Pulmonary artery endothelial cell (primary cell): ENCODE data around the gene SMIM5. TPM values are rescaled to one million over a fixed set of nuclear protein-coding genes. Genes with fewer than 3 reads are reported as not detected.

Source experiments
- DNase-seq: peaks from one replicate; pipeline ENCODE4 v3.0.0-alpha.2; 2011; ENCODE audit warnings: low read depth, low spot score
- total RNA-seq: library from RNA; depleted of rRNA; stranded (reverse); fragments of >200 nt; gene quantifications from 2 replicates; pipeline ENCODE4 v1.2.3, GENCODE V29; 2014

Gene SMIM5
- total RNA-seq, 1 donor from 2014 or later: not detected

DNA sequence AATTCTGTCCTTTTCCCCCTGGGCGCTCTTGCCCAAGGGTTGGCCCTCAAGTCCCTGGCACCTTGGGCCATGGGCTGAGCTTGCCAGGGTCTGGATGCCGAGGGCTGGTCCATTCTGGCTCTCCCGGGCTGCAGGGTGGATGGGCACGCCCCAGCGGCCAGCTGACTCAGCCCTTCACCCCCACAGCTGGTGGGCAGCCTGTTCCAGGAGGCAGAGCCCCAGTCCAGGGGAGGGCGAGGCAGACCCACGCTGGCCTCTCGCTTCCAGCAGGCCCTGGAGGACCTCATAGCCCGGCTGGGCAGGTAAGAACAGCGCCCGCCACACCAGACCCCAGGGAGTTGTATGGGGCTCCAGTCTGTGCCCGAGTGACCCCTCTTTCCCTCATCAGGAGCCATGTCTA, 30.6 kb upstream of the SMIM5 start:
- no peak for DNase-seq

DNA sequence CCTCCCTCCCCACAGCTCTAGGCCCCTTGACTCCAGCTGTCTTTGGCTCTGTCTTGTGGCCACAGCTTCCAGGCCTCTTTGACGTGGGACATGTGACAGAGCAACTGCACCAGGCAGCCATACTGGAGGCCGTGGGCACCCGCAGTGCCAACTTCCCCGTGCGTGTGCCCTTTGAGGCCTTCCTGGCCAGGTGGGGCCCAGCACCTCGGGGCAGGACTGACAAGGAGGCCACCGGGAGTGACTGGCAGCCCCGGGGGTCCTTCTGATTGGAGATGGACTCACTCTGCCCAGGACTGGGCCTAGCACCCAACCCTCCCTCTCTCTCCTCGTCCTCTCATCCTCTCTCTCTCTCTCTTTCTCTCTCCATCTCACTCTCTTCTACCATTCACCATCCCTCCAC, 30.1 kb upstream of the SMIM5 start:
- no peak for DNase-seq

DNA sequence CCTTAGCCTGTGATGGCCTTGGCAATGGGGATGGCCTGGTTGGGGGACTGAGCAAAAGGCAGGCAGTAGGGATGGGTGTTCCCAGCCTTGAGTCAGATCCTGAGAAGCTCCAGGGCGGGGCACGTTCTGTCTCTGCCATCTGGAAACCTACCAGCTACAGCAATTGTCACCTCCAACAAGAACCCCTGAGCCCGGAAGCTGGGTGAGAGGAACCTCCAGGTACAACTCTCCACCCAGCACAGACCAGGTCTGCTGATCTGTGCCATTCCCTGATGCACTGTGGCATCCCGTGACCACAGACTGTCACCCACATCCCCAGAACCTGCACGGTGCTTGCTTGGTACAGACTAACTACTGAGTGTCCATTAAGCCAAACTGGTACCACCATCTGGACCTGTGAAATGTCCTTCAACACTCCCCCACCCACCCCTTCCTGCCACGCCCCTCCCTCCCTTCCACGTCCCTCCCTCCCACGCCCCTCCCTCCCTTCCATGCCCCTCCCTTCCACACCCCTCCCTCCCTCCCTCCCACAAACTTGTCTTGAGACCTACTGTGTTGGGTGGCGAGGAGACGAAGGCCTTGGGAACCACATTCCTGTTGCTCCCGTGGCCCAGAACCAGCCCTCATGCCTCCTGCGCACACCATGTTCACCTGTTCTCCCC, 29.1 kb upstream of the SMIM5 start:
- no peak for DNase-seq

DNA sequence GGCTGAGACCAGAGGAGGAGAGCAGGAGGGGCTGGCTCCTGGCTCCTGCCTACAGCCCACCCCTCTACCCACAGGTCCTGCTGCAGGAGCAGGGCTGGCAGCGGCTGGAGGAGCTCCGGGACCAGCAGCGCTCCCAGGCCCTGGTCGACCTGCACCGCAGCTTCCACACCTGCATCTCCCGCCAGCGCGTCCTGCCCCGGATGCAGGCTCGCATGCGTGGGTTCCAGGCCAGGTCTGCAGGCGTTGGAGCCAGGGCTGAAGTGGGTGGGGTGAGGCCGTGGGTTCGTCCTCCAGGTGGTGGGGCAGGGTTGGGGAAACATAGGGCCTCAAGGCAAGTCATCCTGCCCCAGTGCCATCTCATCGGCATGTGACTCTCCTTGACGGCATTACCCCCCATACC, 27.4 kb upstream of the SMIM5 start:
- no peak for DNase-seq

DNA sequence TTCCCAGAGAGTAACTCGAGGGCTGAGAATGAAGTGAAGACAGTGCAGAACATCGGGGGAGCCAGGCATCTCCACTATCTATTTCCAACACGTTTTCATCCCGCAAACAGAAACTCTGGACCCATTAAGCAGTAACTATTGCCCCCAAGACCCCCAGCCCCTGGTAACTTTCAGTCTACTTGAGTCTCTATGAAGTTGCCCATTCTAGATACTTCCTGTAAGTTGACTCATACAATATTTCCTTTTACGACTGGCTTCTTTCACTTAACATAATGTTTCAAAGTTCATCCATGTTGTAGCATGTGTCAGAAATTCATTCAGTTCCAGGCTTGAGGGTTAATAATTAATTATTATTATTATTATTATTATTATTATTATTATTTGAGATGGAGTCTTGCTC, 26.1 kb upstream of the SMIM5 start:
- no peak for DNase-seq

DNA sequence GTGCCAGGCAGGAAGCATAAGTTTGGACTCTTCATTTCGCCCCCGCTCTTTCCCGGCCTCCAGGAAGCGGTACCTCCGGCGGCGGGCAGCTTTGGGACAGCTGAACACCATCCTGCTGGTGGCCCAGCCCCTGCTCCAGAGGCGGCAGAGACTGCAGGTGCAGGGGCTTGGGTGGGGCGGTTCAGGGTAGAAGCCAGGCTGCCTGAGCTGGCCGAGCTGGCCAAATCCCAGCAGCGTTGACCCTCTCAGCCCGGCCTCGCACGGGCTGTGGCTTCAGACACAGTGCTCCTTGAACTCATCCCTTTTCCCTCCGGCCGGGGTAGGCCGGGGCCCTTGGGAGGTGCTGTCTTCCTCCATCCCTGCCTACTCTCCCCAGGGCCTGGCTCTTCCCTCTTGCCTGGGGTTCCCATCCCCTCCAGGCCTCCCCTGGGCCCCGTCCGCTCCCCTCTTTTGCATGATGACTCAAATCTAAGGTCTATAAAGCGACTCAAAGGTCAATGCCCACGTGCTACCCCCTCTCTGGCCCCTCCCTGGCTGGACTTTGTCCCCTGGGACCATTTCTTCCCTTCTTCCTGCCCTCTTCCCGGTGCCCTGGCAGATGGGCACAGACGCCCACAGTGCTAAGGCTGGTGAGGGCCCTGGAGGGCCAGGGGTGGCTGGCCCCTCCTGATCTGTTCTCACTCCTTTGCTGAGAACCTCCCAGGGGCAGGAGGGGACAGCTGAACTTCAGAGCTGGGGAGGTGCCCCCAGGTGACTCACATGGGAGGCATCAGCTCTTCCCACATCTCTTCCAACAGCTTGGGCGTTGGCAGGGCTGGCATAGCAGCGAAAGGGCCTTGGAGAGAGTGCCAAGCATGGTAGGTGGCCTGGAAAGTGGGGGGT, 22.9 kb upstream of the SMIM5 start:
- no peak for DNase-seq

DNA sequence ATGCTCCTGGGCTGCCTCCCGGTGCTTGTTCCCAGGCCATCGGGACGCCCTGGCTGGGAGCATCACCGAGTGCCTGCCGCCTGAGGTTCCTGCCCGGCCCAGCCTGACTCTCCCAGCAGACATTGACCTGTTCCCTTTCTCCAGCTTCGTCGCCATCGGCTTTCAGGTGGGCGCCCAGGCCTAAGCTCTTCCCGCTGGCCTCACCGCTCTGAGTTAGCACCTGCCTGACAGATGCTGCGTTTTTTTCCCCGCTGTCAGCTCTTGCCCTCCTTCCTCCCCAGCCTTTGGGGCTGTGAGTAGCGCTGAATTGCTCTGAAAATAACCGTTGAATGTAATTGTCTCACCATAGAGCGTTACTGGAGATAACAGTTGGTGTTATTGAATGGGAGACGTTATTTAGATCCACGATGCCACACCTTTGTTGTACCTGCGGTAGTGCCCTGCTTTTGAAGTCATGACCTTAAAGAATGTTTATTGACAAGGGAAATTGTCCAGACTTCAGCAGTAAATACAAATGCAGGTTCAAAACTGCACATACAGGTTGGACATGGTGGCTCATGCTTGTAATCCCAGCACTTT, 21.3 kb upstream of the SMIM5 start:
- DNase-seq: no peak

DNA sequence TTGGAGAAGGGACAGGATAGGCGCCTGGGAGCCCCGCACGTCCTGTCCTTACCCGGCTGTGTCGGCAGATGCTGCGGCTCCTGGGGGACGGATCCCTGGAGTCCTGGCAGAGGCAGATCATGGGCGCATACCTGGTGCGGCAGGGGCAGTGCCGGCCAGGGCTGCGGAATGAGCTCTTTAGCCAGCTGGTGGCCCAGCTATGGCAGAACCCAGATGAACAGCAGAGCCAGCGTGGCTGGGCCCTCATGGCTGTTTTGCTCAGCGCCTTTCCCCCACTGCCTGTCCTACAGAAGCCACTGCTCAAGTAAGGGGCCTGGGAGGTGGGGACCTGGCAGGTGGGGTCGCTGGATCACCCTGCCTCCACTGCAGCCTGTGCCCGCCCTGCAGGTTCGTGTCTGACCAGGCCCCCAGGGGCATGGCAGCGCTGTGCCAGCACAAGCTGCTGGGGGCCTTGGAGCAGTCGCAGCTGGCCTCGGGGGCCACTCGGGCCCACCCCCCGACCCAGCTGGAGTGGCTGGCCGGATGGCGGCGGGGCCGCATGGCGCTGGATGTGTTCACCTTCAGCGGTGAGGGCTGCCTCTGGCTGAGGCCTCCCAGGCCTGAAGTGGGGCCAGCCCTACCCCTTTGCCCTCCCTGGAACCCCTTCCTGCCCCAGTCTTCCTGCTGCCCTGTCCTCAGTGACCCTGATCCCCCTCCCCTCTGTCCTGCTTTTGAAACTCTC, 20.2 kb upstream of the SMIM5 start:
- DNase-seq: no peak

DNA sequence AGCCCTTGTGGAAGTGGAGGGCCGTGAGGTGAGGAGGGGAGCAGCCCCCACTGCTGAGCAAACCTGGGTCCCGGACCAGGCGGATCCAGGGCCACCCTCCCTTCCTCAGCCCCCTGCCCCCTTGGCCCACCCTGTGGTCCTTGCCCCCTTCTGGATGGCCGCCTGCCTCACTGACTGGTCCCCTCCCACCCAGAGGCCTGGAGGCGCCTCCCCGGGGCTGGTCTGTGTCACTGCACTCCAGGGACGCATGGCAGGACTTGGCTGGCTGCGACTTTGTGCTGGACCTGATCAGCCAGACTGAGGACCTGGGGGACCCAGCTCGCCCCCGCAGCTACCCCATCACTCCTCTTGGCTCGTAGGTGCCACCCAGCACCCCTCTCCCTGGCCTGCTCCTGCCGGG, 19.2 kb upstream of the SMIM5 start:
- DNase-seq: no peak

DNA sequence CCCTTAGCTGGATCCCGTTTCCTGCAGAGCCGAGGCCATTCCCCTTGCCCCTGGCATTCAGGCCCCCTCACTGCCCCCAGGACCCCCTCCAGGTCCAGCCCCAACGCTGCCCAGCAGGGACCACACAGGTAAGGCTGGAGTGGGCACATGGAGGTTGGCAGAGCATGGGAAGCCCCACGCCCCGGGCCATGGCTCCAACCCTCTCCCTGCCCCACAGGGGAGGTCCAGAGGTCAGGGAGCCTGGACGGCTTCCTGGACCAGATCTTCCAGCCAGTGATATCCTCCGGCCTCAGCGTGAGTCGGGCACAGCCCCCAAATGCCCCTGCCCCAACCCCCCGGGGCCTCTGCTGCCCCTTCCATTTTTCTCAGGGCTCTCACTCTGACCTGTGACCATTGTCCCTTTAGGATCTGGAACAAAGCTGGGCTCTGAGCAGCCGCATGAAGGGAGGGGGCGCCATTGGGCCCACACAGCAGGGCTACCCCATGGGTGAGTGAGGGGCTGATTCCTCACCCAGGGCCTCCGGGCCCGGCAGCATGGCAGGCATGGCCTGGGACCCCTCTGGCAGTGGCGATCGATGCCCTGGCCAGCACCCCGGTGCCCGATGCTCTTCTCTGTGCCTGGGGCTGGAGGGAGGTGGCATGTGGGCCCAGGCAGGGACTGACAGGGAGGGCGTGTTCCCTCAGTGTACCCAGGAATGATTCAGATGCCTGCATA, 18.5 kb upstream of the SMIM5 start:
- DNase-seq: no peak

DNA sequence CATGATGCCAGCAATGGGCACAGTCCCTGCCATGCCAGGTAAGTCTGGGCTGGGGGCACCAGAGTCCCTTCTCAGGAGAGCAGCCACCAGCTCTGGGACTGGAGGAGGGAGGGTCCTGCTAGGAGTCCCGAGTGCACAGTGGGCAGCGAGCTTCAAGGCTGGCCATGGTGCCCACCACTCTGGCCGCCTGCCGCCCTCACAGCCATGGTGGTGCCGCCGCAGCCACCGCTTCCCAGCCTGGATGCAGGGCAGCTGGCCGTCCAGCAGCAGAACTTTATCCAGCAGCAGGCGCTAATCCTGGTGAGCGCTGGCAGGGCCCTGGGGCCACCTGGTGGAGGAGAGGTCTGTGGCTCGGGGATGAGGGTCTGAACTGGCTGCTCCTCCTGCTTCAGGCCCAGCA, 17.9 kb upstream of the SMIM5 start:
- no peak for DNase-seq

DNA sequence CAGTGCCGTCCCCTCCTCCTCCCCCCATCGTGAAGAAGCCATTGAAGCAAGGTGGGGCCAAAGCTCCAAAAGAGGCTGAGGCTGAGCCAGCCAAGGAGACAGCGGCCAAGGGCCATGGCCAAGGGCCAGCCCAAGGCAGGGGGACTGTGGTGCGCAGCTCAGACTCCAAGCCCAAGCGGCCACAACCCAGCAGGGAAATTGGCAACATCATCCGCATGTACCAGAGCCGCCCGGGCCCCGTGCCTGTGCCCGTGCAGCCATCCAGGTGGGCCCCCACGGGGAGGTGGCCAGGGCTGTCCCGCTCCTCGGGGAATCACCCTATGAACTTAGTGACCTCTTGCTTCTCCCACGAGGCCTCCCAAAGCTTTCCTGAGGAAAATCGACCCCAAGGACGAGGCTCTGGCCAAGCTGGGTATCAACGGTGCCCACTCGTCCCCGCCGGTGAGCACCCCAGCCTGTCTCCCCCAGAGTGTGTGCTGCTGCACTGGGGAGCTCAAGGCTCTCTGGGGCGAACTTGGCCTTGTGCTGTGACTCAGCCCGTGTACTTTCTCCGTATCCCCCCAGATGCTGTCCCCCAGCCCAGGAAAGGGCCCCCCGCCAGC, 16.6 kb upstream of the SMIM5 start:
- no peak for DNase-seq

DNA sequence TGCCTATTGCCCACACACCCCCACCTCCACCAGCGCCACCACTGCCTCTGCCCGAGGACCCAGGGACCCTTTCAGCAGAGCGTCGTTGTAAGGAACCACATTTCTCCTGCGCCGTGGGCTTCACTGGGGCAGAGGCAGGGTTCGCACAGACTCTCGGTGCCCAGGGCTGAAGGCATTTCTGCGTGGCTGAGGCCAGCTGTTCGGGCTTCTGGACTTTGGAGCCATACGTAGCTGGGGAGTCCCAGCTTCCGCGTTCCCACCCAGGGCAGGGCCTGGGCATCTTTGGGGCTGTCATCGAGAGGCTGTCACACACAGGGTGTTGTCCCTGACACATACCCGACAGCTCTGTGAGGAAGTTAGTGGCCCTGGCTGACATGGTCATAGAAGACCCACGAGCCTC, 16.0 kb upstream of the SMIM5 start:
- DNase-seq: no peak

DNA sequence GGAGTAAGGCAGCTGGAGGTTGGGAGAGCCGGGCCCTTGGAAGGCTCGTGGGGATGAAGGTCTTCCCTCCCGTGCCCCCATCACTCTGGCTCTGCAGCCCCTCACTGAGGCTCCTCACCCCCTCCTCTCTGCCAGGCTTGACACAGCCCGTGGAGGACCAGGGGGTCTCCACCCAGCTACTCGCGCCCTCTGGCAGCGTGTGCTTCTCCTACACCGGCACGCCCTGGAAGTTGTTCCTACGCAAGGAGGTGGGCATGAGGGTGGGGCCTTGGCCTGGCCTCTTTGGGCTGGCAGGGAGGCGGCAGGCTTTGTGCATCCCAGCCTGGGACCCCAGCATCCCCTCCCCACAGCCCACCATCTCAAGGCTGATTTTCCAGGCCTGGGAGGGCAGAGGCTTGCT, 15.6 kb upstream of the SMIM5 start:
- no peak for DNase-seq

DNA sequence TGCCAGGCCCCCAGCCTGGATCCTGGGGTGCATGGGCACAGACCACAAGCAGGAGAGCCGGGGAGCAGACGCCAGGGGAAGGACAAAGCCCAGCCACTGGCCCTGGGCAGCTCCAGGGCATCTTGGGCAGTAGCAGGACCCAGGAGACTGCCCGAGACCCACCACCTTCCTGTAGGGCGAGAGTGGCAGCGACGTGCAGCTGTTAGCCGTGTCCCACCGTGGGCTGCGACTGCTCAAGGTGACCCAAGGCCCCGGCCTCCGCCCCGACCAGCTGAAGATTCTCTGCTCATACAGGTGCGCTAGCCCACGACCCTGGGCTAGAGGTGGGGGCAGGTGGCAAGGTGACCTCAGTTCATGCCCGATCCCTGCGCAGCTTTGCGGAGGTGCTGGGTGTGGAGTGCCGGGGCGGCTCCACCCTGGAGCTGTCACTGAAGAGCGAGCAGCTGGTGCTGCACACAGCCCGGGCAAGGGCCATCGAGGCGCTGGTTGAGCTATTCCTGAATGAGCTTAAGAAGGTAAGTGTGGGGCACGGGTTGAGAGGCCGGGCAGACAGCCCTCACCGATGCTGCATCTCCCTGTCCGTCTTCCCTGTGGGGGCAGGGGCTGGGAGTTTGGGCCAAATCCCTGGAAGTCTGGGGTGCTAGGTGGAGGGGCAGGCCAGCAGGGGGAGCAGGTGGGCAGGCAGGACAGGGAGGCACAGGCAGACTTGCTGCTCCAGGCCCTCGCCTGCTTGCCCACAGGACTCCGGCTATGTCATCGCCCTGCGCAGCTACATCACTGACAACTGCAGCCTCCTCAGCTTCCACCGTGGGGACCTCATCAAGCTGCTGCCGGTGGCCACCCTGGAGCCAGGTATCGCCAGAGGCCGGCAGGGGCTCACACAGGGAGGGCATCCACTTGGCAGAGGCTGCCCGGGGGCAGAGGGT, 13.5 kb upstream of the SMIM5 start:
- DNase-seq: no peak

DNA sequence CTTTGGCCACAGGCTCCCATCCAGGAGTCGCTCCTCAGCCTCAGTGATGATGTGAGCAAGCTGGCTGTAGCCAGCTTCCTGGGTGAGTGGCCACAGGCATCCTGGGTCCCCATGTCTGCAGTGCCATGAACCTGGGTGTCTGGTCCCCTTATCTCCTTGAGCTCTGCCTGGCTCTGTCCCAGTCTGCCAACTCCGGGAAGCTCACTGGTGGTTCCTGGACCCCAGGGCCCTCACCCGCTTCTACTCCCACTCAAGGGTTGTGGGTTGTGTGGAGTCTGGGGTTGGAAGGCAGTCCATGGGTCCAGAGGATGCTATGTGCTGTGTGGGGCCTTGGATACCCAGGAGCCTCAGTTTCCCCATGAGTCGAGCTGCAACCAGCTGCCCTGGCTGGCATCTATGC, 11.7 kb upstream of the SMIM5 start:
- no peak for DNase-seq

DNA sequence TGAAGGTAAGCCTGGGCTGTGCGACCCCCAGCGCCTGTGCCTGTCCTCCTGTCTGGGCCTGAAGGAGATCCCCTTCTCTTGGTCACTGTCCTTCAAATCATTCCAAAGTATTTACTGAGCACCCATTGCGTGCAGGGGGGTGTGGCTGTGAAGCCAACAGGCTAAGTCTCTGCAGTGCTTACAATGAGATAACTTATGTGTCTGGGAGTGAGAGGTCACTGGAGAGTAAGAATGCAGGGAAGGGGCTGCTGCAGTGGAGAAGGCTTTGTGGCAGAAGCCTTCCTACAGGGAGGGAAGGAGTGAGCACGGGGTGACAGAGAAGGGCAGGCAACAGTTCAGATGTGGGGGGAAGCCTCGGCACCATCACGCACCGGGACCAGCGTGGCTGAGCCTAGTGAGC, 11.2 kb upstream of the SMIM5 start:
- no peak for DNase-seq

DNA sequence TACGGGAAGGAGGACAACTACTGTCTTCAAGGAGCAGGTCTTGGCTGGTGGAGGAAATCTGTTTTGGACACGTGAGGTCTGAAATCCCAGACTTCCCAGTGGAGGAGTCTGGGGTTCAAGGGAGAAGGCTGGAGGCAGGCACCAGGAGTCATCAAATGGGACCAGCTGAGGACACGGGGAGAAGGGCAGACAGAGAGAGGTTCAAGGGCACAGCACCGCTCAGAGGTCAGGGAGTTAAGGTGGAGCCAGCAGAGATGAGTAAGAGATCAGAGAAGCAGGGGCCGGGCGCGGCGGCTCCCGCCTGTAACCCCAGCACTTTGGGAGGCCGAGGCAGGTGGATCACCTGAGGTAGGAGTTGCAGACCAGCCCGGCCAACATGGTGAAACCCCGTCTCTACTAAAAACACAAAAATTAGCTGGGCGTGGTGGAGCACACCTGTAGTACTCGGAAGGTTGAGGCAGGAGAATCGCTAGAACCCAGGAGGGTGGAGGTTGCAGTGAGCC, 10.4 kb upstream of the SMIM5 start:
- DNase-seq: no peak

DNA sequence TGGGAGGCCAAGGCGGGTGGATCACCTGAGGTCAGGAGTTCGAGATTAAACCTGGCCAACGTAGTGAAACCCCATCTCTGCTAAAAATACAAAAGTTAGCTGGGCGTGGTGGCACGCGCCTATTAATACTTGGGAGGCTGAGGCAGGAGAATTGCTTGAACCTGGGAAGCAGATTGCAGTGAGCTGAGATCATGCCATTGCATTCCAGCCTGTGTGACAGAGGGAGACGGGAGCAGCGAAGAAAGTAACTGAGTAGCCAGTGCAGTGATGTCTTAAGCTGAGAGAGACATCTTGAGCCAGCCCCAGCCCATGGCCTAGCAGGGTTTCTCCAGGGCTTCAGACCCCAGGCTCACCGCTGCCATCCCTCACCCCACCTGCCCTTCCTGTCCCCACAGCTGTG, 9.8 kb upstream of the SMIM5 start:
- no peak for DNase-seq

DNA sequence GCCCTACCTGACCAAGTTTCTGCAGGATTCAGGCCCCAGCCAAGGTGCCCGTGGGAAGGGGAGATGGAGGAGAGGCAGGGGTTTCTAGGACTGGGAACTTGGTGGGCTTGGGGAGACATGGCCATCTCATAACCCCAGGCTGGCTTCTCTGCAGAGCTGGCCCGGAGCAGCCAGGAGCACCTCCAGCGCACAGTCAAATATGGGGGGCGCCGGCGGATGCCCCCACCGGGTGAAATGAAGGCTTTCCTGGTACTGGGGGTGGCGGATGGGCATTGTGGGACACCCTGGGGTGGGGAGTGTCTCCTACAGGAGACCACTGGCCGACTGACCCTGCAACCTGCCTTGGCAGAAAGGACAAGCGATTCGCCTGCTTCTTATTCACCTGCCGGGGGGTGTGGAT, 9.2 kb upstream of the SMIM5 start:
- DNase-seq: no peak
